HG02973 (cell line): ENCODE measurements around the gene MSH2.

ENCODE experiments used
- ATAC-seq: cut with Tn5 transposase; IDR thresholded peaks from one replicate; pipeline ENCODE4 v1.9.1; 2021; ENCODE audit warnings: moderate library complexity; ENCODE audit not compliant: unreplicated experiment

MSH2 gene

GRCh38 chr2:47530105-47530760 lies 127.3 kb downstream of the MSH2 start:
- no peak for ATAC-seq

DNA sequence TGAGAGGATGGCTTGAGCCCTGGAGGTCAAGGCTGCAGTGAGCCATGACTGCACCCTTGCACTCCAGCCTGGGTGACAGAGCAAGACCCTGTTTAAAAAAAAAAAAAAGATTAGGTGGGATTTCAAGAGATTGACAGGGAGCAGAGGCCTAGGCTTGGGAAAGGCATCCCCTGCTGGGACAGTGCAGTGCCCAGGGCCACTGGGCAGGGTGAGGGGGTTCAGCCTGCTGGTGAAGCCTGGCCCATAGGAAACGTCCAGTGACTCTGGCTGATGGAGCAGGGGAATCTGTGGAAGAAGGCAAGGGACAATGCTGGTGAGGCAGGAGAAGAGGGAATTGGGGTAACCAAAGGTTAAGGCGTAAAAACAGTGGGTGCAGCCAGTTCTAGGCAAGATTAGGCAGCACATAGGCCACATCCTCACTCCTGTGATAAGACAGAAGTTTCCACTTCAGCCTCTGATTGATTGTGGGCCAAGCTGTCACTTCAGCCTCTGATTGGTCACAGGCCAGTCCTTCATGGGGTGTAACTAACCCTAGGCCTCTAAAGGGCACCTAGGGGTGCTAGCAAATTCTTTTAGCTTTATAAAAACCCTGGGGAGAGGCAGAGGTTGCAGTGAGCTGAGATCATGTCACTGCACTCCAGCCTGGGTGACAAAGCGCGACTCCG lies 128.6 kb downstream of the MSH2 start:
- no peak for ATAC-seq
